ENCODE measurements around the gene JARID2.
A peak's percentile ranks its signal among the peaks of the same experiment; 100 is the strongest.

JARID2 gene

DNA sequence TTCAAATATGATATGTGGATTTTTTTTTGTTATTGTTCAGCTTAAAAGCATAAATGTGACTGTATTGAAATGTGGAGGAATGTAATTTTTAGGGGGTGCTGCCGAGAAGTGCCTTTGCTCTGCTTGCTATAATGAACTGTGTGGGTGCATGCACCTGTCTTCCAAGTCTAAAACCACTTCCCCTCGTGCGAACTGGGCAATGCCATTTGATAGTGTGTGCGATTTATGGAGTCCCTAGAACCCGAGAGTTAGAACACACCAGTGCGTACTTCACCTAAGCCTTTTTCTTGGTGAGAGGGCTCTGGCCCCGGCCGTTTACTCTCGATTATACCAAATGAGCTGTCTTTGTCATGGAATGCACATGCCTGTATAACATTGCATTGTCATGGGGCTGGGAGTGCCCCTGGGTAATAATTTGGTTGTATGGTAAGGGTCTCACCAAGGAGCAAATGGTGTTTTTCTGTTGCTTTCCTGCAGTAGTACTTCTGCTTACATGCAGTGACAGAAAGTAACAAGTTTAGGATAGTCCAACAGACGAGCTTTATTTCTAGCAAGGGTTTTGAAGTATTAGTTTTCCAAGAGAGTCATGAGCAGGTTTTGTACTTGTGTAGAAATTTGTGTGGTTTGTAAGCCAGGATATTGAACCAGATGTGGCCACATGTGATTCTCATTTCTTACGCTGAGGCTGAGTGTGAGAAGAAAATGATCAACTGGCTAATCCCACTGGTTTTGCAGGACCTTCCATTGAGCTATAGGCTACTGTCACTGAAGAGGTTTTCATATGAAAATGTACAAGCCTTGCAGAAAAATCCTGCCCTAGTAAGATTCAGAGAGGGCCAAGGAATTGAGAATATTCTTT lies 244.6 kb downstream of the JARID2 start:
- no peaks in the 10 kb centered on the region for H3K27me3 ChIP-seq
- H4K20me1 ChIP-seq: peaks cover 23 to 88% (median 81%) of the 10 kb centered on the region in 11 experiments; a peak in 20 of 22 replicates
- H3K4me3 ChIP-seq: no peak overlapping the region
- TF ChIP-seq Cebpa-rat (IDR thresholded peaks at IDR 0.05): no peak
- peak overlapping the region in 3 of 11 experiments; percentile 9 to 35 (median 26); a peak in 2 of 22 replicates for H3K9ac ChIP-seq
- H3K9me3 ChIP-seq (replicated peaks in 1 of 11): no peaks in the 10 kb centered on the region
- peaks cover 36 to 54% (median 44%) of the 10 kb centered on the region in 10 experiments for H3K4me1 ChIP-seq
- H3K36me3 ChIP-seq: peaks cover 53 to 85% (median 76%) of the 10 kb centered on the region in 11 experiments
- peak overlapping the region in 5 of 11 experiments; percentile 10 to 80 (median 22); a peak in 9 of 22 replicates for H3K4me2 ChIP-seq
- peak overlapping the region in 1 of 11 experiments; percentile 29; a peak in 1 of 22 replicates for H3K27ac ChIP-seq

GRCh38 chr6:15491255-15491985 lies 245.6 kb downstream of the JARID2 start:
- Histone ChIP-seq H4K20me1 (peaks cover 16 to 88% (median 77%) of the 10 kb centered on the region in 11 experiments; a peak in 20 of 22 replicates), H3K9me3 (replicated peaks in 1 of 11) (no peaks in the 10 kb centered on the region), H3K36me3 (peaks cover 63 to 86% (median 78%) of the 10 kb centered on the region in 11 experiments), H3K4me3 (no peak overlapping the region), H3K27ac (peak overlapping the region in 4 of 11 experiments; percentile 14 to 29 (median 18); a peak in 5 of 22 replicates), H3K9ac (peak overlapping the region in 6 of 11 experiments; percentile 4 to 43 (median 14); a peak in 3 of 22 replicates), H3K27me3 (no peaks in the 10 kb centered on the region), H3K4me2 (peak overlapping the region; percentile 25 to 80 (median 58)), H3K4me1 (peaks cover 31 to 51% (median 41%) of the 10 kb centered on the region in 10 experiments)
- TF ChIP-seq Cebpa-rat (IDR thresholded peaks at IDR 0.05): no peak

DNA sequence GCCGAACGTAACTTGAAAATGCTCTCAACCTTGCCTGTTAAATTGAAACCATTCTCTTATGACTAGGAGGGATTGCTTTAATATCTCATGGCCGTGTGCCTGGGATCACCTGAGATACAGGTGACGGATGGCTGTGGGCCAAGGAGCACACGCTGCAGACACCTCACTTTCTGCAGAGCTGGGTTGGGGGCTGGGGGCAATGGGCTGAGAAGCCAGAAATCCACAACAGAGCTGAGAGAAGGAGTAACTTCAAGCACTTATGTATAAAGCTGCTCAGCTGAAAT lies 246.1 kb downstream of the JARID2 start:
- peak overlapping the region; percentile 25 to 80 (median 58) for H3K4me2 ChIP-seq
- H3K36me3 ChIP-seq: peaks cover 68 to 86% (median 78%) of the 10 kb centered on the region in 11 experiments
- no peak overlapping the region for H3K4me3 ChIP-seq
- no peaks in the 10 kb centered on the region for H3K27me3 ChIP-seq
- H3K27ac ChIP-seq: peak overlapping the region in 4 of 11 experiments; percentile 0 to 14 (median 9); a peak in 3 of 22 replicates
- no peaks in the 10 kb centered on the region for H3K9me3 ChIP-seq (replicated peaks in 1 of 11)
- no peak for TF ChIP-seq Cebpa-rat (IDR thresholded peaks at IDR 0.05)
- peaks cover 31 to 51% (median 41%) of the 10 kb centered on the region in 10 experiments for H3K4me1 ChIP-seq
- peaks cover 14 to 89% (median 72%) of the 10 kb centered on the region in 11 experiments; a peak in 20 of 22 replicates for H4K20me1 ChIP-seq
- H3K9ac ChIP-seq: peak overlapping the region in 6 of 11 experiments; percentile 4 to 43 (median 14); a peak in 6 of 22 replicates

- H3K4me3 ChIP-seq: no peak overlapping the region
- H3K36me3 ChIP-seq: peaks cover 65 to 88% (median 79%) of the 10 kb centered on the region in 11 experiments
- TF ChIP-seq Cebpa-rat (IDR thresholded peaks at IDR 0.05): no peak
- H3K9me3 ChIP-seq (replicated peaks in 1 of 11): no peaks in the 10 kb centered on the region
- H3K4me1 ChIP-seq: peaks cover 31 to 51% (median 41%) of the 10 kb centered on the region in 10 experiments
- no peaks in the 10 kb centered on the region for H3K27me3 ChIP-seq
- H3K27ac ChIP-seq: no peak overlapping the region
- H4K20me1 ChIP-seq: peaks cover 16 to 93% (median 75%) of the 10 kb centered on the region in 11 experiments; a peak in 20 of 22 replicates
- no peak overlapping the region for H3K4me2 ChIP-seq
- H3K9ac ChIP-seq: no peak overlapping the region
Measured at GRCh38 chr6:15493437-15494168, 247.7 kb downstream of the JARID2 start.

DNA sequence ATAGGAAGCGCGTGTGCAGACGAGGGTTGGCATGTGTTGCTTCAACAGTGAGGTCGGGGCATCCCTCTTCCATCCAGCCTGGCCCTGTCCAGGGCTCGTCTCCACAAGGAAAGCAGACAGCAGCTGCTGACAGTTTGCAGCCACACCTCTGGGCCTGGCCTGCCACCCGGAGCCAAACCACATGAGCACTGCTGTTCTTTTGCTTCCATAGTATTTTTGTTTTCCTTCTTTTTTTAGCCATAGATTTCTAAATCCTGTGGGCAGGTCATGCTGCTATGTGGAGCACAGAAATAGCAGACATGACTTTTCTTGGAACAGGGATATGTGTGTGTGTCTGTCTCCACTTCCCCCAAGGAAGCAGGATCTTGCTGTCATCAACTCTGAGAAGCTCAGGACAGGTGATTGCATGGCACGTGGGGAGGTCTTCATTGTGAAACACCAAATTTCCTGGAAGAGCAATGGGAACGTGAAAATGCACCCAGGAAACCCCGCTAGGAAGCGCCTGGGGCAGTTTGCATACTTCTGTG lies 249.6 kb downstream of the JARID2 start:
- peaks cover 14 to 93% (median 76%) of the 10 kb centered on the region in 11 experiments; a peak in 20 of 22 replicates for H4K20me1 ChIP-seq
- no peaks in the 10 kb centered on the region for H3K27me3 ChIP-seq
- no peak for TF ChIP-seq Cebpa-rat (IDR thresholded peaks at IDR 0.05)
- no peak overlapping the region for H3K4me3 ChIP-seq
- H3K9ac ChIP-seq: no peak overlapping the region
- no peaks in the 10 kb centered on the region for H3K9me3 ChIP-seq (replicated peaks in 1 of 11)
- H3K4me2 ChIP-seq: no peak overlapping the region
- H3K36me3 ChIP-seq: peaks cover 70 to 88% (median 82%) of the 10 kb centered on the region in 11 experiments
- H3K27ac ChIP-seq: no peak overlapping the region
- peaks cover 25 to 50% (median 36%) of the 10 kb centered on the region in 10 experiments for H3K4me1 ChIP-seq

GRCh38 chr6:15496345-15497131 lies 250.7 kb downstream of the JARID2 start:
- peaks cover 15 to 95% (median 78%) of the 10 kb centered on the region in 11 experiments; a peak in 20 of 22 replicates for H4K20me1 ChIP-seq

DNA sequence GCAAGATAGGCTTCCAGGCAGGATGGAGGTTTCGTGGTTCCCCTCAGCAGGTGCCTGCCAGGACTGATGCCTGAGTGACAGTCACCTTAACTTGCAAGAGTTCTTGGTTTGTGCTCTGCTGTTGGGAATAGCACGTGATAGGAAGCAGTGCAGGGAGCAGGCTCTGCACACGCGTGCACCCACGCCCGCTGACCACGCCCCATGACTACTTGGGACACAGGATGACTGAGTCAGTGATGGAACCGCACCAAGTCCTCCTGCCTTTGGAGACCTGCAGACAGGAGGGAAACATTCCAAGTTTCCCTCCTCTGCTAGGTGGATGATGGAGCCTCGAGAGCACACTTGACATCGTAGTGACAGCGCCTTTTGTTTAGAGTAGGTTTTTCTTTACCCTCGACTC lies 252.8 kb downstream of the JARID2 start:
- no peaks in the 10 kb centered on the region for H3K27me3 ChIP-seq
- no peak for TF ChIP-seq Cebpa-rat (IDR thresholded peaks at IDR 0.05)
- peaks cover 6 to 46% (median 33%) of the 10 kb centered on the region in 10 experiments; a peak in 15 of 20 replicates for H3K4me1 ChIP-seq
- no peak overlapping the region for H3K27ac ChIP-seq
- no peak overlapping the region for H3K4me2 ChIP-seq
- no peak overlapping the region for H3K4me3 ChIP-seq
- H3K9ac ChIP-seq: no peak overlapping the region
- peaks cover 21 to 99% (median 81%) of the 10 kb centered on the region in 11 experiments; a peak in 20 of 22 replicates for H4K20me1 ChIP-seq
- peaks cover 90 to 100% (median 98%) of the 10 kb centered on the region in 11 experiments for H3K36me3 ChIP-seq
- H3K9me3 ChIP-seq (replicated peaks in 1 of 11): no peaks in the 10 kb centered on the region

More at GRCh38 chr6:15496345-15497131, 250.7 kb downstream of the JARID2 start:
- no peak overlapping the region for H3K4me2 ChIP-seq
- no peak overlapping the region for H3K9ac ChIP-seq
- no peak for TF ChIP-seq Cebpa-rat (IDR thresholded peaks at IDR 0.05)
- peaks cover 16 to 50% (median 36%) of the 10 kb centered on the region in 10 experiments for H3K4me1 ChIP-seq
- H3K36me3 ChIP-seq: peaks cover 81 to 96% (median 90%) of the 10 kb centered on the region in 11 experiments
- no peaks in the 10 kb centered on the region for H3K9me3 ChIP-seq (replicated peaks in 1 of 11)
- no peaks in the 10 kb centered on the region for H3K27me3 ChIP-seq
- H3K27ac ChIP-seq: no peak overlapping the region
- no peak overlapping the region for H3K4me3 ChIP-seq

Data from BLaER1 treated with 17β-estradiol and CSF1 and Interleukin-3, amounts not matched to agents 10 nM and 100 nM (cell line).